SU-DHL-6 (cell line): ENCODE data around the gene AURKAIP1.

Source experiments
- H2AFZ ChIP-seq: fragments of 200-600 bp; sonication (generic); 2 replicates; pipeline ENCODE4 v1.6.1; 2014; ENCODE audit warnings: low read depth, mild to moderate bottlenecking, moderate library complexity, mixed read lengths, antibody characterized with exemption, low read length; ENCODE audit not compliant: severe bottlenecking
- H3F3A ChIP-seq: fragments of 200-600 bp; shearing (Covaris generic); 2 replicates; pipeline ENCODE4 v1.6.0; 2016; ENCODE audit warnings: antibody characterized with exemption, mild to moderate bottlenecking; ENCODE audit not compliant: insufficient read depth
- H3K27ac ChIP-seq: fragments of 200-600 bp; sonication (generic); 2 replicates; pipeline ENCODE4 v1.5.1; 2016; ENCODE audit warnings: low read depth, mild to moderate bottlenecking, low read length, moderate library complexity, mixed read lengths
- H3K27me3 ChIP-seq: fragments of 200-600 bp; sonication (generic), shearing (Covaris generic); 2 replicates; pipeline ENCODE4 v1.6.0; 2014; ENCODE audit warnings: mild to moderate bottlenecking, low read length
- H3K36me3 ChIP-seq: fragments of 200-600 bp; sonication (generic); 2 replicates; pipeline ENCODE4 v1.6.1; 2014; ENCODE audit warnings: mild to moderate bottlenecking, low read length, mixed read lengths
- H3K4me2 ChIP-seq: fragments of 300-600, 200-600 bp; shearing (Covaris generic), sonication (generic); 2 replicates; pipeline ENCODE4 v1.6.0; 2014; ENCODE audit warnings: low read length, low read depth, mild to moderate bottlenecking; ENCODE audit not compliant: poor library complexity, severe bottlenecking
- H3K4me3 ChIP-seq: fragments of 200-600 bp; sonication (generic); 2 replicates; pipeline ENCODE4 v1.5.1; 2014; ENCODE audit warnings: antibody characterized with exemption, low read length, mild to moderate bottlenecking, mixed read lengths; ENCODE audit not compliant: insufficient read depth, poor library complexity, severe bottlenecking
- H3K79me2 ChIP-seq: fragments of 200-600 bp; sonication (generic); 2 replicates; pipeline ENCODE4 v1.6.1; 2014; ENCODE audit warnings: mild to moderate bottlenecking, low read length, moderate library complexity; ENCODE audit not compliant: insufficient read depth
- H3K9ac ChIP-seq: fragments of 200-600 bp; sonication (generic); 2 replicates; pipeline ENCODE4 v1.7.0; 2014; ENCODE audit warnings: mild to moderate bottlenecking, low read length
- H3K9me2 ChIP-seq: fragments of 200-600 bp; sonication (generic); replicated peaks from 2 replicates; pipeline ENCODE4 v1.6.1; 2014; ENCODE audit warnings: low read length; ENCODE audit not compliant: insufficient read depth
- H3K9me3 ChIP-seq: fragments of 200-600 bp; sonication (generic); 2 replicates; pipeline ENCODE4 v1.6.1; 2014; ENCODE audit warnings: low read length, mixed read lengths; ENCODE audit not compliant: insufficient read depth
- H4K20me1 ChIP-seq: fragments of 200-600 bp; sonication (generic); 2 replicates; pipeline ENCODE4 v1.6.1; 2014; ENCODE audit warnings: low read depth, mild to moderate bottlenecking, antibody characterized with exemption, low read length, moderate library complexity, mixed read lengths
- EZH2phosphoT487 ChIP-seq: fragments of 200-600 bp; sonication (generic), shearing (Covaris generic); conservative IDR thresholded peaks from 2 replicates; pipeline ENCODE4 v1.6.1; 2018; ENCODE audit warnings: mild to moderate bottlenecking, antibody characterized with exemption, low read length, moderate library complexity, mixed read lengths
- TF ChIP-seq, protein P1 (sequence below): fragments of 200-600 bp; sonication (generic); IDR thresholded peaks from one replicate; pipeline ENCODE4 v1.5.1; 2017; ENCODE audit warnings: antibody characterized with exemption, mild to moderate bottlenecking, low read length, moderate library complexity; ENCODE audit not compliant: insufficient read depth, poor library complexity, severe bottlenecking

Gene AURKAIP1

DNA sequence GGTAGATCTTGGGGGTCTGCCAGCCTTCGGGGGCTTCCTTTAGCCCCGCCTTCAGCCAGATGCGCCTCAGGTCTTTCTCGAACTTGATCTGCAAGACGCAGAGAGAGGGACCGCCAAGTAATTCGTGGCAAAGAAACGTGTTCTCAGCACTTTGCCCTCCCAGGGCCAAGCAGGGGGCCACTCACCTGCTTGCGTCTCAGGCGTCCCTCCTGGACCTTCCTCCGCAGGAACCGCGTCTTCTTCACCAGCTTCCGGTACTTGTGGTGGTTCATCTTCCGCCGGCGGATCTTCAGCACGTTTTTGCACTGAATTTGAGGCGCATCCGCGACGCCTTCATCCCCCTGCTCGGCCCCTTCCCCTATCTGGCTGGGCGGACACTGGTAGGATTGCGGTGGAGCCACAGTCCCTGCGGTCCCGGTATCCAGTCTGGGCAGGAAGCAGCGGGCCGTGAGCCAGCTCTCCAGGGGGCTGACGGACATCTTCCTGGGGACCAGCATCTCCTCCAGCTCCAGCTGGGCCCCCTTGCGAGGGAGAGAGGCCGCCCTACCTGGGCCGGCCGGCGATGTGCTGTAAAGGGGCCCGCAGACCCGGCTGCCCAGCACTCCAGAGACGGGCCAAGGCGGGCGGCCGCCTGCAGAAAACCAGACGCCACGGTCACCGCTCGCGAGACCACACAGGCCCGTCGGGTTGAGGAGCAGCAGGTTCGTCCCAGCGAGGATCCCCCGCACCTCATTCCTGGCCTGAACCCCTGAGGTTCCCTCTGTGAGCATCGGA lies 1.0 kb downstream of the AURKAIP1 start:
- H3K4me3 ChIP-seq: peak overlapping the region; percentile 97
- peak overlapping the region; percentile 90 for H3K4me2 ChIP-seq
- H3K27ac ChIP-seq: no peak overlapping the region
- peak overlapping the region; percentile 99 for H3K9ac ChIP-seq
- TF ChIP-seq EZH2phosphoT487: no peak
- TF ChIP-seq, protein P1, sequence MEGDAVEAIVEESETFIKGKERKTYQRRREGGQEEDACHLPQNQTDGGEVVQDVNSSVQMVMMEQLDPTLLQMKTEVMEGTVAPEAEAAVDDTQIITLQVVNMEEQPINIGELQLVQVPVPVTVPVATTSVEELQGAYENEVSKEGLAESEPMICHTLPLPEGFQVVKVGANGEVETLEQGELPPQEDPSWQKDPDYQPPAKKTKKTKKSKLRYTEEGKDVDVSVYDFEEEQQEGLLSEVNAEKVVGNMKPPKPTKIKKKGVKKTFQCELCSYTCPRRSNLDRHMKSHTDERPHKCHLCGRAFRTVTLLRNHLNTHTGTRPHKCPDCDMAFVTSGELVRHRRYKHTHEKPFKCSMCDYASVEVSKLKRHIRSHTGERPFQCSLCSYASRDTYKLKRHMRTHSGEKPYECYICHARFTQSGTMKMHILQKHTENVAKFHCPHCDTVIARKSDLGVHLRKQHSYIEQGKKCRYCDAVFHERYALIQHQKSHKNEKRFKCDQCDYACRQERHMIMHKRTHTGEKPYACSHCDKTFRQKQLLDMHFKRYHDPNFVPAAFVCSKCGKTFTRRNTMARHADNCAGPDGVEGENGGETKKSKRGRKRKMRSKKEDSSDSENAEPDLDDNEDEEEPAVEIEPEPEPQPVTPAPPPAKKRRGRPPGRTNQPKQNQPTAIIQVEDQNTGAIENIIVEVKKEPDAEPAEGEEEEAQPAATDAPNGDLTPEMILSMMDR: no peak
- no peaks in the 10 kb centered on the region for H4K20me1 ChIP-seq
- peaks cover 19% of the 10 kb centered on the region for H3F3A ChIP-seq
- no peaks in the 10 kb centered on the region for H3K9me3 ChIP-seq
- H3K36me3 ChIP-seq: no peaks in the 10 kb centered on the region
- no peaks in the 10 kb centered on the region for H3K27me3 ChIP-seq
- no peak overlapping the region for H2AFZ ChIP-seq
- H3K79me2 ChIP-seq: peaks cover 18% of the 10 kb centered on the region
- no peaks in the 10 kb centered on the region for H3K9me2 ChIP-seq

DNA sequence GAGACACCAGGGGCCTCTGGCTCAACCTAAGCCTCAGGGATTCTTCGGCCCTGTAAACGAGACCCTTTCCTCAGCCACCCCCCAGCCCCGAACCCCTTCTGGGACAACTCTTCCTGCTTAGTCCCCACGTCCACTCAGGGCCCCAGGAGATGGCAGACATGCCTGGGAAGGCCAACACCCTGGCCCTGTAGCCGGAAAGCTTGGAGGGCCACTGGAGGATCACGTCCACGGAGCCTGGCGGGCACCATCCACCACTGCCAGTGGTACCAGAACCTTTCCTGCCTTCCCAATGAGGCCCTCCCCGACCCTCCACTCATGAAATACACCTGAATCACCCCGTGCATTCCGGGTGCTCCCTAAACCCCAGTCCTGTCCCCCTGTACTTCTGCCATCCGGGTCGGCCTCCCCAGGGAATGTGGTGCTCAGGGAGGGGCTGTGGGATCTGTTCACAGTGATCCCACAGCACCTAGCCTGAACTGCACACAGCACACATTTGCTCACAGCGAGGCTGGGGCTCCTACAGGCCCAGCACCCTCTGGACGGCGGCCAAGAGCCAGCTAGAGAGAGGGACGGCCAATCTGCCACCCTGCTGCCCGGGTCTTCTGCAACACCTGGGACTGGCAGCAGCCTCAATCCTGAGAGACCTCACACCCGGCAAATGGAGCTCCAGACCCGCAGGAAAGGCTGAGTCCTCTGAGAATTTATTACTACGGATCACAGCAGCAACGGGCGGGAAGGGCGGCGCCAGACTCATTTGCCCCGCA lies 1.8 kb downstream of the AURKAIP1 start:
- no peaks in the 10 kb centered on the region for H3K9me2 ChIP-seq
- H3K27ac ChIP-seq: no peak overlapping the region
- H3K9me3 ChIP-seq: no peaks in the 10 kb centered on the region
- no peak overlapping the region for H3K4me2 ChIP-seq
- TF ChIP-seq, protein P1: no peak
- TF ChIP-seq EZH2phosphoT487: no peak
- no peak overlapping the region for H3K4me3 ChIP-seq
- H3K79me2 ChIP-seq: peaks cover 18% of the 10 kb centered on the region
- no peaks in the 10 kb centered on the region for H3K36me3 ChIP-seq
- no peak overlapping the region for H3K9ac ChIP-seq
- H3F3A ChIP-seq: peaks cover 19% of the 10 kb centered on the region
- no peak overlapping the region for H2AFZ ChIP-seq
- H3K27me3 ChIP-seq: no peaks in the 10 kb centered on the region
- H4K20me1 ChIP-seq: no peaks in the 10 kb centered on the region

DNA sequence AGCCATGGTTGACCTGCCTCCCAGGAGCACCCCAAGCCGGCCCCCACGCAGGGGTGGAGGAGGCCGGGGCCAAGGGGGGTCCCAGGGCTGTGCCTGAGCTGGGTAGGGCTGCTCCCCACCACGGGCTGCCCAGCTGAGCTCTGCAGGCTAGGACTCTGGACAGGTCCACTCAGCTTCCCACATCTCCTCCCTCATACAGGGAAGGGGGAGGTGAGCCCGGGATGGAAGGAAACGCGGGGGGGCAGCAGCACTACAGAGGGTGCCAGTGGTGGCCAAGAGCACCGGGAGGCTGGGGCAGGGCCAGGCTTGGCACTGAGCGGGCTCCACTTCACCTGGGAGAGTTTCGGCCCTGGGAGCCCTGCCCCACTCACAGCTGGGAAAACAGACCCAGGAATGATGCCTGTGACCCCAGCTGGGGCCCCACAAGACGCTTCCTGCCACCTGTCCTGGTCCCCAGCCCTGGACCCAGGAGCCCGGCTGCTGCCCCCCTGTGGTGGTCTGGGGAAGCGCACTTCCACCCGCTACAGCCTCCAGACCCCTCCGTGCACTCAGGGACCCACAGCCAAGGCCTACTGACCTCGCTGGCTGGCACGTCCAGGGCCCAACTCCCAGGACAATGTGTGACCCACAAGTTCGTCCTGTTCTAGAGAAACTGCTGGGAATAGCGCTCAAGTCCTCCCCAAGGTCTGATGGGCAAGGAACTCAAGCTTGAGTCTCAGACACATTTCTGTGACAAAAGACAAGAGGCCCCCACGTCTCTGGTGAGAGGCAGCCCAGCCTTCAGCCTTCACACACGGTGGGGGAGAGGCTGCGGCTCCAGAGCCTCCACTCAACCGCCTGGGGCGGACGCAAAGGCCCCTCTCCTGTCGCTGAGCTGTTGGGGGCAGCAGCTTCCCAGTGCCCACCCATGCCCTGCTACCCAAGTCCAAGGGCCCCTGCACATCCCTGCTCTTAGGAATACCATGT lies 3.0 kb downstream of the AURKAIP1 start:
- H4K20me1 ChIP-seq: no peaks in the 10 kb centered on the region
- TF ChIP-seq, protein P1: peak; percentile 96
- TF ChIP-seq EZH2phosphoT487: no peak
- H3K4me2 ChIP-seq: peak overlapping the region; percentile 21
- H3K9me3 ChIP-seq: peaks cover 4% of the 10 kb centered on the region; the same call in 1 of the 2 replicates
- no peaks in the 10 kb centered on the region for H3K27me3 ChIP-seq
- no peaks in the 10 kb centered on the region for H3K36me3 ChIP-seq
- no peak overlapping the region for H2AFZ ChIP-seq
- H3K4me3 ChIP-seq: no peak overlapping the region
- H3F3A ChIP-seq: peaks cover 14% of the 10 kb centered on the region
- no peak overlapping the region for H3K27ac ChIP-seq
- peaks cover 18% of the 10 kb centered on the region for H3K79me2 ChIP-seq
- no peaks in the 10 kb centered on the region for H3K9me2 ChIP-seq
- H3K9ac ChIP-seq: no peak overlapping the region
